Measurements from ENCODE around the gene GNG4.

GNG4 gene

DNA sequence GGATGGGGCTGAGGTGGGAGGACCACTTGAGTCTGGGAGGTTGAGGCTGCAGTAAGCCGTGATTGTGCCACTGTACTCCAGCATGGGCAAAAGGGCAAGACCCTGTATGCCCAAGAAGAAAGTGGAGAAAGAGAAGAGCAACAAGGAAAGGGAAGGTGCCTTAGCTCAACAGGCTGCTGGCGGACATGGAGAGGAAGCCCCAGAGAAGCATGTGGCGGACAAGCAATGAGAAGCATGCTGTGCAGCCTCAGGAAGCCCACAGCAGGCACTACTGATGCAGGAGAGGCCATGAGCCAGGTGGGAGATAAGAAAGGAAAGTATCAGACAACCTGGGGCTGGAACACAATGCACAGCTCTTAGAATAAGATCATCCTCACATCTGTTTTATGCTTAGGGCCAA lies 32.6 kb upstream of the GNG4 start:
- H3K9me3 ChIP-seq (ENCODE audit: control insufficient read depth, low read length) = no peaks in the 10 kb centered on the region
- H3K4me1 ChIP-seq = no peaks in the 10 kb centered on the region
- no peaks in the 10 kb centered on the region for H3K36me3 ChIP-seq (ENCODE audit: control insufficient read depth, insufficient read depth, low read length)
- H3K79me2 ChIP-seq = no peaks in the 10 kb centered on the region
- no peak overlapping the region for H3K4me2 ChIP-seq (ENCODE audit: low read length)
- no peak overlapping the region for H3K27ac ChIP-seq
- H3K4me3 ChIP-seq (ENCODE audit: low read depth, low read length) = no peak overlapping the region
- TF ChIP-seq, protein P1, sequence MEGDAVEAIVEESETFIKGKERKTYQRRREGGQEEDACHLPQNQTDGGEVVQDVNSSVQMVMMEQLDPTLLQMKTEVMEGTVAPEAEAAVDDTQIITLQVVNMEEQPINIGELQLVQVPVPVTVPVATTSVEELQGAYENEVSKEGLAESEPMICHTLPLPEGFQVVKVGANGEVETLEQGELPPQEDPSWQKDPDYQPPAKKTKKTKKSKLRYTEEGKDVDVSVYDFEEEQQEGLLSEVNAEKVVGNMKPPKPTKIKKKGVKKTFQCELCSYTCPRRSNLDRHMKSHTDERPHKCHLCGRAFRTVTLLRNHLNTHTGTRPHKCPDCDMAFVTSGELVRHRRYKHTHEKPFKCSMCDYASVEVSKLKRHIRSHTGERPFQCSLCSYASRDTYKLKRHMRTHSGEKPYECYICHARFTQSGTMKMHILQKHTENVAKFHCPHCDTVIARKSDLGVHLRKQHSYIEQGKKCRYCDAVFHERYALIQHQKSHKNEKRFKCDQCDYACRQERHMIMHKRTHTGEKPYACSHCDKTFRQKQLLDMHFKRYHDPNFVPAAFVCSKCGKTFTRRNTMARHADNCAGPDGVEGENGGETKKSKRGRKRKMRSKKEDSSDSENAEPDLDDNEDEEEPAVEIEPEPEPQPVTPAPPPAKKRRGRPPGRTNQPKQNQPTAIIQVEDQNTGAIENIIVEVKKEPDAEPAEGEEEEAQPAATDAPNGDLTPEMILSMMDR (IDR thresholded peaks at IDR 0.05) = no peak
- no peak overlapping the region for H3K9ac ChIP-seq
- no peaks in the 10 kb centered on the region for H3K27me3 ChIP-seq (ENCODE audit: control insufficient read depth, insufficient read depth, low read length)
- no peak overlapping the region for H2AFZ ChIP-seq

DNA sequence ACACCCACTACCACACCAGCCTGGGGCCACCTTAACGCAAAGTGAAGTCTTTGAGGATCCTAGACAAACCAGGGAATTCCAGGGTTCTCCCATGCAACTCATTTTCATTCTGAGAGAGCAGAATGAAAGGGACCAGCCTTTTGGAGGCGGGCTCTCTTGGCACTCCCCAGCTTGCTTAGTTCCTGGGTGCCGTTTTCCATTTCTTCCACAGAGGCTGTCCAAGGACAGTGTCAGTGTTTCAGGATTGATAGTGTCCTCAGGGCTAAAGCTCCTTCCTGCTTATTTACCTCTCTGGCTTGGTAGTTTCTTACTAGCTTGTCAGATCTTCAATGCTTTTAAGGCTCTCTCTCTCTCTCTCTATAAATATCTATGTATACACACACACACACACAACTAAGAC lies 30.1 kb upstream of the GNG4 start:
- Histone ChIP-seq H3K36me3 (ENCODE audit: control insufficient read depth, insufficient read depth, low read length) (no peaks in the 10 kb centered on the region), H3K4me3 (ENCODE audit: low read depth, low read length) (no peak overlapping the region), H3K27ac (no peak overlapping the region)

DNA sequence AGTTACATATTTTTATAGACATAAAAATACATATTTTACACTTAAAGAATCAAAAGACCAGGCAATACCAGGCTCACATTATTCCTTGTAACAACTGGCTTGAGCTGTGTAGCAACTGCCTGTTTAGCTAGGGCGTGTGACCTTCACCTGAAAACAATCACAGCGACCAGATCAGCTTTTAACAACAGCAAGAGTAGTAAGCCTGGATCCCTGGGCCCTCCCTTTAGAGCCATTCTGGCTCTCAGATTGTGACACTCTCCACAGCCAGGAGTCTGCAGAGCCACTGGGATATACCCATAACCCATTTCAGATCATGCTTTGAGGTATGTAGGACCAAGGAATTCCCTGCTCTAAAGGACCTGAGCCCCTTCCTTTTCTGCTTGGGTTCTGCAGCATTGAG lies 29.4 kb upstream of the GNG4 start:
- Histone ChIP-seq H3K36me3 (ENCODE audit: control insufficient read depth, insufficient read depth, low read length) (no peaks in the 10 kb centered on the region), H3K79me2 (no peaks in the 10 kb centered on the region), H3K4me1 (no peaks in the 10 kb centered on the region), H3K4me3 (ENCODE audit: low read depth, low read length) (no peak overlapping the region), H2AFZ (no peak overlapping the region), H3K27me3 (ENCODE audit: control insufficient read depth, insufficient read depth, low read length) (no peaks in the 10 kb centered on the region), H3K4me2 (ENCODE audit: low read length) (no peak overlapping the region), H3K9me3 (ENCODE audit: control insufficient read depth, low read length) (no peaks in the 10 kb centered on the region), H3K27ac (no peak overlapping the region), H3K9ac (no peak overlapping the region)
- TF ChIP-seq, protein P1 (IDR thresholded peaks at IDR 0.05) = no peak

More for the DNA sequence above, 30.1 kb upstream of the GNG4 start:
- H3K79me2 ChIP-seq = no peaks in the 10 kb centered on the region
- TF ChIP-seq, protein P1 (IDR thresholded peaks at IDR 0.05) = no peak
- no peaks in the 10 kb centered on the region for H3K9me3 ChIP-seq (ENCODE audit: control insufficient read depth, low read length)
- H3K27me3 ChIP-seq (ENCODE audit: control insufficient read depth, insufficient read depth, low read length) = no peaks in the 10 kb centered on the region
- no peak overlapping the region for H3K9ac ChIP-seq
- H3K4me2 ChIP-seq (ENCODE audit: low read length) = no peak overlapping the region
- no peaks in the 10 kb centered on the region for H3K4me1 ChIP-seq
- no peak overlapping the region for H2AFZ ChIP-seq

DNA sequence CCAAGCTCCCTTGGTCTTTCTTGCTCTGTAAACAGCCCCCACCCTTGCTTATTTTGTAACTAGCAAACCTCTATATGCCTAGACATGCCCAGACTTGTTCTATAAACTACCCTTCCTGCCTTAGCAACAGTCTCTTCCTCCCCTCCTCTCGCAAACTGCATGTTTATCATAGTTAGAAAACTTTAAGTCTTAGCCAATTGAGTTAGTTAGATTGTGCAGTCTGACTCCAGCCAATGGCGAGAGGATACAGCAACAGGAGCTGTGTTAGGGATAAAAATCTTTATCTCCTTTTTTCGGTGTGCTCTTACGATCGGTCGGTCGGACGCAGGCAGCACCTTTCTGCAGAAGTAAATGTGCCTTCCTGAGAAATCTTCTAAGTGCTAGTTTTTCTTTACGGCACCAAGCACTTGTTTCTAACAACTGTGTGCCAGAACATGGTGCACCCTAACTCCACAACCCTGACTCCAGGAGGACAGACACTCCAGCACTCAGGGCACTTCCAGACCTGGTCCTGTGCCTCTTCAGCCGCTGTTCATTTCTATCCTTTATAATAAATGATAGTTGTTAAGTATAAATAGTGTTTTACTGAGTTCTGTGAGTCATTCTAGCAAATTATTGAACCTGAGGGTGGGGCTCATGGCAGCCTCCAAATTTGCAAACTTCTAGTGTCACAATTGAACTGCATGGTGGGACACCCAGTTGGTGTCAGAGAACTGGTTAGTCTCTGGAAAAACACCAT lies 25.7 kb upstream of the GNG4 start:
- Histone ChIP-seq H3K4me3 (ENCODE audit: low read depth, low read length) (no peak overlapping the region), H3K9me3 (ENCODE audit: control insufficient read depth, low read length) (no peaks in the 10 kb centered on the region), H3K27me3 (ENCODE audit: control insufficient read depth, insufficient read depth, low read length) (no peaks in the 10 kb centered on the region), H3K36me3 (ENCODE audit: control insufficient read depth, insufficient read depth, low read length) (peaks cover 4% of the 10 kb centered on the region), H3K79me2 (no peaks in the 10 kb centered on the region), H3K9ac (no peak overlapping the region), H3K27ac (no peak overlapping the region), H3K4me2 (ENCODE audit: low read length) (no peak overlapping the region), H2AFZ (no peak overlapping the region), H3K4me1 (no peaks in the 10 kb centered on the region)
- TF ChIP-seq, protein P1 (IDR thresholded peaks at IDR 0.05) = no peak

DNA sequence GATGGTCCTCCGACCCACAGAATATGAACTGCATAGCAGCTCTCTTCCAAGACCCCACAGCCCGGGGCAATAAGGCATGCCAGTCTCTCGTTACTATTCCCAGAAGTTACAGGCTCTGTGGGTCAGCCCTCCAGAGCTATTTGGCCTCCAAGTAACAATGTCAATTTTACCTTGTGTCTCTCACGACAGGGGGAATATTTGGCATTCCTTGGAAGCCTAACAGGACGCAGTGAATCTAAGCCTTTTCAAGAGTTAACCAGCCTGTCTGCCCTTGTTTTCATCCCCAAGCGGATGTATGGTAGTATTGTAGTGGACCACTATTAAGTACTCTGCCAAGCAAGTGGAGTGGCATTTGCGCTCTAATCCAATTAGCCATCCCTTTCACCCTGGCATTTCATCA lies 24.4 kb upstream of the GNG4 start:
- TF ChIP-seq, protein P1 (IDR thresholded peaks at IDR 0.05) = no peak
- Histone ChIP-seq H3K9me3 (ENCODE audit: control insufficient read depth, low read length) (no peaks in the 10 kb centered on the region), H3K36me3 (ENCODE audit: control insufficient read depth, insufficient read depth, low read length) (peaks cover 4% of the 10 kb centered on the region), H3K4me3 (ENCODE audit: low read depth, low read length) (no peak overlapping the region), H3K9ac (no peak overlapping the region), H3K4me1 (no peaks in the 10 kb centered on the region), H3K4me2 (ENCODE audit: low read length) (no peak overlapping the region), H3K27ac (no peak overlapping the region), H2AFZ (no peak overlapping the region), H3K27me3 (ENCODE audit: control insufficient read depth, insufficient read depth, low read length) (no peaks in the 10 kb centered on the region), H3K79me2 (no peaks in the 10 kb centered on the region)

All from parathyroid adenoma (tissue), 2 donors.